ENCODE results near the gene SLC2A9. TPM values are rescaled to one million over a fixed set of nuclear protein-coding genes. Genes with fewer than 3 reads are reported as not detected.

The SLC2A9 gene
- total and polyA plus RNA-seq, 2 of the 8 experiments (the other 6 are each of a cell fraction or from before 2014, with no cell fraction given) = 0.20 to 0.26 TPM

DNA sequence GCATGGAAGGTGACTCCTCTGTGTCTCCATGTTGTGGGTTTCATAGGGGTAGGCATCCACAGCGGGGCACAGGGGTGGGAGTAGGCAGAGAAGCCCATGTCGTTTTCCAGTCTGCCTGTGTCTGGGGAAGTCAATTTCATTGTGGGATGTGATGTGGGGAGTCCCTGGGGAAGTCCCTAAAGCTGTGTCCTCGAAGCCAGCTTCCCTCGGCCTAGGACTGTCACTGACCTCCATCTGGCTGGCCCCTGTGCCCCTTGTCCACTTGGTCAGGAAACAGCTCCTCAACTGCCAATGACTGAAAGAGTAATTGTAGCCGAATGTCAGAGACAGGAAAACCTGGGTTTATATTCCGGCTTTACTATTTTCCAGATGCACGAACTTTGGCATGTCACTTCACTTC, 130.2 kb downstream of the SLC2A9 start:
- no peaks in the 10 kb centered on the region for H4K20me1 ChIP-seq (replicated peaks in 1 of 2; ENCODE audit: control insufficient read depth in 1 of 2, insufficient read depth in 2 of 2, low read length in 2 of 2)
- ChIA-PET CTCF (ENCODE audit: partially characterized antibody) (interaction anchor here (0.6 to 2.9 kb wide), 5 partner anchors 15 to 297 kb away, joined by 3 to 16 read pairs (median 3); no protein-coding TSS in a partner anchor), POLR2A (ENCODE audit: partially characterized antibody) (no interaction called here)
- H2AK5ac ChIP-seq (ENCODE audit: low read depth, low read length) = no peak overlapping the region
- no peak overlapping the region for H3K56ac ChIP-seq (replicated peaks; ENCODE audit: insufficient read length, low read depth, low read length)
- H3K23ac ChIP-seq (ENCODE audit: insufficient read length) = no peak overlapping the region
- H3K4me2 ChIP-seq (ENCODE audit: insufficient read depth in 1 of 2, low read depth in 2 of 2, low read length in 2 of 2) = no peak overlapping the region
- no peak overlapping the region for H2BK12ac ChIP-seq (ENCODE audit: low read depth, low read length)
- no peak overlapping the region for H3K9ac ChIP-seq (replicated peaks in 1 of 4; ENCODE audit: extremely low read depth in 1 of 4, low read depth in 3 of 4, low read length in 3 of 4)
- H3K9me3 ChIP-seq (ENCODE audit: insufficient read depth in 2 of 2, low read depth in 1 of 2, low read length in 1 of 2) = no peaks in the 10 kb centered on the region
- no peak overlapping the region for H2BK120ac ChIP-seq (replicated peaks; ENCODE audit: low read depth, low read length)
- no peaks in the 10 kb centered on the region for H3K36me3 ChIP-seq (ENCODE audit: control insufficient read depth in 2 of 4, insufficient read depth in 4 of 4, low read length in 3 of 4)
- H3K79me1 ChIP-seq (ENCODE audit: low read depth, low read length) = no peaks in the 10 kb centered on the region
- H2AFZ ChIP-seq (ENCODE audit: low read length) = no peak overlapping the region
- no peak overlapping the region for H2BK20ac ChIP-seq (ENCODE audit: low read length)
- H3K4me3 ChIP-seq (ENCODE audit: extremely low read depth in 1 of 4, insufficient read depth in 2 of 4, low read depth in 3 of 4, low read length in 4 of 4) = no peak overlapping the region
- no peaks in the 10 kb centered on the region; a peak in 1 of 7 replicates for H3K27me3 ChIP-seq (replicated peaks in 1 of 4; ENCODE audit: control insufficient read depth in 3 of 4, extremely low read depth in 1 of 4, insufficient read depth in 3 of 4, low read length in 3 of 4)
- H4K91ac ChIP-seq (replicated peaks; ENCODE audit: insufficient read length, low read length) = no peak overlapping the region
- DNase-seq (ENCODE audit: low read depth in 1 of 2, low spot score in 2 of 2) = no peak
- no peak overlapping the region for H3K27ac ChIP-seq (ENCODE audit: low read depth, low read length)
- WGBS, 2 experiments (ENCODE audit: extremely low coverage in 1 of 2, insufficient coverage in 1 of 2, insufficient read length in 1 of 2, insufficient replicate concordance in 2 of 2, low coverage in 1 of 2, low lambda C conversion rate in 2 of 2, missing lambda C conversion rate in 1 of 2) = 74% methylated on average over 7 of the region's 7 CpGs; no CpG with 5 or more reads in 1 of the 2 experiments
- H3K4ac ChIP-seq (replicated peaks; ENCODE audit: insufficient read length, low read depth, low read length) = no peak overlapping the region
- H2BK5ac ChIP-seq (ENCODE audit: low read depth, low read length) = no peak overlapping the region
- H4K8ac ChIP-seq (ENCODE audit: extremely low read depth, insufficient read depth, low read length) = no peak overlapping the region
- H3K4me1 ChIP-seq (replicated peaks in 1 of 4; ENCODE audit: control insufficient read depth in 3 of 4, insufficient read depth in 4 of 4, low read length in 3 of 4) = peaks cover 0 to 3% (median 0%) of the 10 kb centered on the region in 4 experiments; a peak in 2 of 7 replicates
- H3K79me2 ChIP-seq (ENCODE audit: control insufficient read depth in 1 of 2, insufficient read depth in 2 of 2, low read length in 2 of 2) = no peaks in the 10 kb centered on the region
- no peak overlapping the region for H4K5ac ChIP-seq (ENCODE audit: insufficient read length, low read depth, low read length)
- no peak overlapping the region for H3K18ac ChIP-seq (ENCODE audit: extremely low read depth, low read length)
- H3K23me2 ChIP-seq (ENCODE audit: low read depth, low read length) = no peaks in the 10 kb centered on the region
- FAIRE-seq = no peak
- H2BK15ac ChIP-seq (ENCODE audit: low read length) = no peak overlapping the region
- H3K14ac ChIP-seq (ENCODE audit: insufficient read length) = no peak overlapping the region
- TF ChIP-seq CBX5 (IDR thresholded peaks at IDR 0.05; ENCODE audit: low read depth, low read length) (no peak), EP300 (IDR thresholded peaks at IDR 0.05; ENCODE audit: borderline replicate concordance in 1 of 2, low read depth in 2 of 2, low read length in 2 of 2) (no peak), JUND (IDR thresholded peaks at IDR 0.05; ENCODE audit: low read length) (no peak), FOSL1 (IDR thresholded peaks at IDR 0.05; ENCODE audit: insufficient read depth, low read depth, low read length) (no peak), SRF (IDR thresholded peaks at IDR 0.05; ENCODE audit: low read depth, low read length) (no peak), SP2 (IDR thresholded peaks at IDR 0.05; ENCODE audit: low read length) (no peak), BCL11A (IDR thresholded peaks at IDR 0.05; ENCODE audit: low read depth in 2 of 2, low read length in 2 of 2) (no peak), SIRT6 (IDR thresholded peaks at IDR 0.05; ENCODE audit: low read length) (no peak), SIN3A (conservative IDR thresholded peaks at IDR 0.05 in 1 of 2, IDR thresholded peaks at IDR 0.05 in 1 of 2; ENCODE audit: low read depth in 1 of 2, low read length in 2 of 2) (no peak), RFX5 (IDR thresholded peaks at IDR 0.05; ENCODE audit: borderline replicate concordance, low read depth, low read length) (no peak)
- TF ChIP-seq, protein P1, sequence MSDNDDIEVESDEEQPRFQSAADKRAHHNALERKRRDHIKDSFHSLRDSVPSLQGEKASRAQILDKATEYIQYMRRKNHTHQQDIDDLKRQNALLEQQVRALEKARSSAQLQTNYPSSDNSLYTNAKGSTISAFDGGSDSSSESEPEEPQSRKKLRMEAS (IDR thresholded peaks at IDR 0.05) = no peak
- TF ChIP-seq, protein P2, sequence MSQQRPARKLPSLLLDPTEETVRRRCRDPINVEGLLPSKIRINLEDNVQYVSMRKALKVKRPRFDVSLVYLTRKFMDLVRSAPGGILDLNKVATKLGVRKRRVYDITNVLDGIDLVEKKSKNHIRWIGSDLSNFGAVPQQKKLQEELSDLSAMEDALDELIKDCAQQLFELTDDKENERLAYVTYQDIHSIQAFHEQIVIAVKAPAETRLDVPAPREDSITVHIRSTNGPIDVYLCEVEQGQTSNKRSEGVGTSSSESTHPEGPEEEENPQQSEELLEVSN (IDR thresholded peaks at IDR 0.05) = no peak
- TF ChIP-seq, protein P3, sequence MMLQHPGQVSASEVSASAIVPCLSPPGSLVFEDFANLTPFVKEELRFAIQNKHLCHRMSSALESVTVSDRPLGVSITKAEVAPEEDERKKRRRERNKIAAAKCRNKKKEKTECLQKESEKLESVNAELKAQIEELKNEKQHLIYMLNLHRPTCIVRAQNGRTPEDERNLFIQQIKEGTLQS (IDR thresholded peaks at IDR 0.05; ENCODE audit: insufficient read depth, low read depth, low read length) = no peak
